K562 (cell line): ENCODE results near the gene ARHGEF17. TPM values are rescaled to one million over a fixed set of nuclear protein-coding genes. Genes with fewer than 3 reads are reported as not detected.
A peak's percentile ranks its signal among the peaks of the same experiment; 100 is the strongest.

Experiments
- BCL6 ChIP-seq: fragments of 250-450 bp; sonication (Bioruptor Pico); IDR thresholded peaks from 2 replicates; pipeline ENCODE4 v1.4.0; 2020
- CHD2 ChIP-seq: IDR thresholded peaks from 2 replicates; pipeline ENCODE4 v1.6.1; 2011; ENCODE audit warnings: low read depth, low read length
- DEAF1 ChIP-seq: fragments of 450-650 bp; formaldehyde crosslinking; IDR thresholded peaks from 2 replicates; pipeline ENCODE4 v1.4.0; 2020; ENCODE audit warnings: mild to moderate bottlenecking, moderate library complexity
- DMBX1 ChIP-seq: fragments of 250-450 bp; sonication (Bioruptor Pico); IDR thresholded peaks from 2 replicates; pipeline ENCODE4 v1.8.0; 2022; ENCODE audit warnings: inconsistent platforms, mild to moderate bottlenecking, moderate library complexity, borderline replicate concordance
- ELF4 ChIP-seq: fragments of 450-650 bp; formaldehyde crosslinking; IDR thresholded peaks from 2 replicates; pipeline ENCODE4 v1.4.0; 2022; ENCODE audit warnings: missing genetic modification characterization
- HDGF ChIP-seq: fragments of 450-650 bp; IDR thresholded peaks from 2 replicates; pipeline ENCODE4 v1.6.1; 2016
- MBD1 ChIP-seq: fragments of 250-450 bp; sonication (Bioruptor Pico); IDR thresholded peaks from 2 replicates; pipeline ENCODE4 v1.8.0; 2022; ENCODE audit warnings: inconsistent platforms
- MCM3 ChIP-seq: fragments of 450-650 bp; IDR thresholded peaks from 2 replicates; pipeline ENCODE4 v1.6.1; 2016
- MTA1 ChIP-seq: fragments of 450-650 bp; IDR thresholded peaks from 2 replicates; pipeline ENCODE4 v1.6.1; 2017; ENCODE audit warnings: borderline replicate concordance
- NR4A1 ChIP-seq, 2 experiments: fragments of 250-450 bp in 1 of 2; fragments of 450-650 bp in 1 of 2; sonication (Bioruptor Pico) in 1 of 2; IDR thresholded peaks; 2 replicates each; pipeline versions ENCODE4 v1.4.0 to v1.6.1; 2016 to 2020; ENCODE audit warnings: mild to moderate bottlenecking in 2 of 2, missing compliant biosample characterization in 1 of 2, missing genetic modification characterization in 1 of 2, moderate library complexity in 1 of 2
- PPARD ChIP-seq: fragments of 250-450 bp; sonication (Bioruptor Pico); IDR thresholded peaks from 2 replicates; pipeline ENCODE4 v1.8.0; 2022; ENCODE audit warnings: inconsistent platforms, mild to moderate bottlenecking, moderate library complexity
- PRDM10 ChIP-seq: fragments of 450-650 bp; IDR thresholded peaks from 2 replicates; pipeline ENCODE4 v1.6.1; 2018; ENCODE audit not compliant: partially characterized antibody
- PTTG1 ChIP-seq: fragments of 450-650 bp; IDR thresholded peaks from 2 replicates; pipeline ENCODE4 v1.6.1; 2016; ENCODE audit warnings: low read depth, mild to moderate bottlenecking, missing genetic modification characterization, missing compliant biosample characterization
- VEZF1 ChIP-seq: fragments of 200-800 bp; sonication (Bioruptor generic); IDR thresholded peaks from 2 replicates; pipeline ENCODE4 v1.6.1; 2017; ENCODE audit warnings: missing genetic modification characterization, missing compliant biosample characterization
- ZBTB26 ChIP-seq: fragments of 450-650 bp; formaldehyde crosslinking; IDR thresholded peaks from 2 replicates; pipeline ENCODE4 v1.4.0; 2022; ENCODE audit warnings: missing genetic modification characterization
- ZNF124 ChIP-seq: sonication (generic); formaldehyde crosslinking; IDR thresholded peaks from 2 replicates; pipeline ENCODE4 v1.8.1; 2022; ENCODE audit warnings: missing genetic modification reagents
- ZNF134 ChIP-seq: fragments of 250-450 bp; sonication (Bioruptor Pico); conservative IDR thresholded peaks from 2 replicates; pipeline ENCODE4 v1.4.0; 2020
- ZNF165 ChIP-seq: fragments of 250-450 bp; sonication (Bioruptor Pico); IDR thresholded peaks from 2 replicates; pipeline ENCODE4 v1.4.0; 2020; ENCODE audit warnings: borderline replicate concordance
- ZNF316 ChIP-seq: fragments of 450-650 bp; IDR thresholded peaks from 2 replicates; pipeline ENCODE4 v1.6.1; 2016
- polyA plus RNA-seq, 8 experiments: library from polyadenylated mRNA; depleted of rRNA in 4 of 8; stranded (reverse) in 5 of 8; unstranded in 3 of 8; fragments of >200 nt; fragmentation: Nextera tagmentation in 2 of 8; fragmentation: Illumina TruSeq in 1 of 8; extraction: Ambion mirVana in 2 of 8; extraction: Trizol in 1 of 8; gene quantifications; 2 replicates each; pipeline versions ENCODE4 v1.2.1 to v1.2.3, GENCODE V29; 2011 to 2014; ENCODE audit warnings: inconsistent platforms in 1 of 8, missing spikeins in 1 of 8
- total RNA-seq, 7 experiments: library from RNA; depleted of rRNA in 6 of 7; stranded (reverse); fragments of >200 nt in 6 of 7; fragmentation: Illumina TruSeq in 2 of 7; extraction: Trizol in 2 of 7; gene quantifications; 2 replicates each; pipeline versions ENCODE4 v1.2.1 to v1.2.3, GENCODE V29; 2011 to 2021; ENCODE audit warnings: low replicate concordance in 1 of 7

ARHGEF17 gene
- total and polyA plus RNA-seq, 9 of the 15 experiments (the other 6 are each of a cell fraction or from before 2014, with no cell fraction given) = 0.04 to 0.68 (median 0.10) TPM; not detected in 2

- TF ChIP-seq DEAF1 (CRISPR knock-in tag) = peak; percentile 85
- TF ChIP-seq ZNF316 = no peak; the same call in 1 of the 2 replicates
- TF ChIP-seq CHD2 = peak; percentile 37; the same call in 1 of the 2 replicates
- no peak for TF ChIP-seq HDGF
- peak; percentile 82 for TF ChIP-seq VEZF1 (CRISPR knock-in tag)
- TF ChIP-seq MCM3 = no peak
- no peak for TF ChIP-seq PRDM10
- TF ChIP-seq MTA1 = peak; percentile 54; the same call in 1 of the 2 replicates
- TF ChIP-seq MBD1 = no peak
- no peak for TF ChIP-seq ZNF165
- no peak for TF ChIP-seq DMBX1 (CRISPR knock-in tag)
- TF ChIP-seq PPARD (CRISPR knock-in tag) = no peak
- TF ChIP-seq PTTG1 = no peak
- TF ChIP-seq ZNF134 (CRISPR knock-in tag) = no peak
- no peak for TF ChIP-seq NR4A1 (CRISPR knock-in tag; IDR thresholded peaks at IDR 0.05)
- TF ChIP-seq NR4A1 (tag; IDR thresholded peaks at IDR 0.05) = no peak
- TF ChIP-seq ELF4 (CRISPR knock-in tag) = no peak
- no peak for TF ChIP-seq ZNF124 (CRISPR knock-in tag)
- TF ChIP-seq ZBTB26 (CRISPR knock-in tag) = no peak
- no peak for TF ChIP-seq BCL6 (CRISPR knock-in tag)
Measured at GRCh38 chr11:73307323-73308002, 613 bp upstream of the ARHGEF17 start (continued).
